Measurements from ENCODE around the gene PRTFDC1. TPM values are rescaled to one million over a fixed set of nuclear protein-coding genes. Genes with fewer than 3 reads are reported as not detected.

Gene PRTFDC1
- total and polyA plus RNA-seq, 2 of the 8 experiments (the other 6 are each of a cell fraction or from before 2014, with no cell fraction given), result 5.9 to 6.6 TPM

- Histone ChIP-seq H3K9me3 (ENCODE audit: insufficient read depth in 2 of 2, low read depth in 1 of 2, low read length in 1 of 2) (no peaks in the 10 kb centered on the region), H4K91ac (replicated peaks; ENCODE audit: insufficient read length, low read length) (no peak overlapping the region), H3K23me2 (ENCODE audit: low read depth, low read length) (no peaks in the 10 kb centered on the region; the same call in 1 of the 2 replicates), H3K4me1 (replicated peaks in 1 of 4; ENCODE audit: control insufficient read depth in 3 of 4, insufficient read depth in 4 of 4, low read length in 3 of 4) (no peaks in the 10 kb centered on the region), H2BK120ac (replicated peaks; ENCODE audit: low read depth, low read length) (no peak overlapping the region), H3K9ac (replicated peaks in 1 of 4; ENCODE audit: extremely low read depth in 1 of 4, low read depth in 3 of 4, low read length in 3 of 4) (no peak overlapping the region), H2AFZ (ENCODE audit: low read length) (no peak overlapping the region), H2BK20ac (ENCODE audit: low read length) (no peak overlapping the region), H2BK12ac (ENCODE audit: low read depth, low read length) (no peak overlapping the region), H4K8ac (ENCODE audit: extremely low read depth, insufficient read depth, low read length) (no peak overlapping the region), H2BK15ac (ENCODE audit: low read length) (no peak overlapping the region), H2AK5ac (ENCODE audit: low read depth, low read length) (no peak overlapping the region), H4K20me1 (replicated peaks in 1 of 2; ENCODE audit: control insufficient read depth in 1 of 2, insufficient read depth in 2 of 2, low read length in 2 of 2) (no peaks in the 10 kb centered on the region), H3K79me2 (ENCODE audit: control insufficient read depth in 1 of 2, insufficient read depth in 2 of 2, low read length in 2 of 2) (no peaks in the 10 kb centered on the region), H3K4me3 (ENCODE audit: extremely low read depth in 1 of 4, insufficient read depth in 2 of 4, low read depth in 3 of 4, low read length in 4 of 4) (no peak overlapping the region), H3K56ac (replicated peaks; ENCODE audit: insufficient read length, low read depth, low read length) (no peak overlapping the region), H2BK5ac (ENCODE audit: low read depth, low read length) (no peak overlapping the region), H3K23ac (ENCODE audit: insufficient read length) (no peak overlapping the region), H3K14ac (ENCODE audit: insufficient read length) (no peak overlapping the region), H3K18ac (ENCODE audit: extremely low read depth, low read length) (no peak overlapping the region), H3K79me1 (ENCODE audit: low read depth, low read length) (no peaks in the 10 kb centered on the region), H3K27me3 (replicated peaks in 1 of 4; ENCODE audit: control insufficient read depth in 3 of 4, extremely low read depth in 1 of 4, insufficient read depth in 3 of 4, low read length in 3 of 4) (no peaks in the 10 kb centered on the region), H3K4ac (replicated peaks; ENCODE audit: insufficient read length, low read depth, low read length) (no peak overlapping the region), H3K36me3 (ENCODE audit: control insufficient read depth in 2 of 4, insufficient read depth in 4 of 4, low read length in 3 of 4) (no peaks in the 10 kb centered on the region), H3K4me2 (ENCODE audit: insufficient read depth in 1 of 2, low read depth in 2 of 2, low read length in 2 of 2) (no peak overlapping the region), H3K27ac (ENCODE audit: low read depth, low read length) (no peak overlapping the region), H4K5ac (ENCODE audit: insufficient read length, low read depth, low read length) (no peak overlapping the region)
- ChIA-PET POLR2A (ENCODE audit: partially characterized antibody) (interaction anchor here (0.8 to 2.3 kb wide), 4 partner anchors 11 to 22 kb away, joined by 3 to 17 read pairs (median 4); partner anchors contain the start of gene PRTFDC1), CTCF (ENCODE audit: partially characterized antibody) (interaction anchor here (0.6 to 1.6 kb wide), 7 partner anchors 12 to 312 kb away, joined by 3 to 4 read pairs (median 3); no protein-coding TSS in a partner anchor)
- no peak for FAIRE-seq
- no peak for DNase-seq (ENCODE audit: low read depth in 1 of 2, low spot score in 2 of 2)
- TF ChIP-seq CEBPB (IDR thresholded peaks at IDR 0.05; ENCODE audit: low read depth, low read length) (no peak), JUND (IDR thresholded peaks at IDR 0.05; ENCODE audit: low read length) (no peak), KDM5A (IDR thresholded peaks at IDR 0.05; ENCODE audit: low read length) (no peak), KDM1A (IDR thresholded peaks at IDR 0.05; ENCODE audit: borderline replicate concordance, low read length) (no peak), RBBP5 (IDR thresholded peaks at IDR 0.05; ENCODE audit: borderline replicate concordance, low read depth, low read length) (no peak), ZNF274 (IDR thresholded peaks at IDR 0.05; ENCODE audit: borderline replicate concordance, extremely low read depth, low read length) (no peak)
- WGBS, 2 experiments (ENCODE audit: extremely low coverage in 1 of 2, insufficient coverage in 1 of 2, insufficient read length in 1 of 2, insufficient replicate concordance in 2 of 2, low coverage in 1 of 2, low lambda C conversion rate in 2 of 2, missing lambda C conversion rate in 1 of 2), result 93% methylated on average over 2 of the region's 2 CpGs; no CpG with 5 or more reads in 1 of the 2 experiments
Measured at GRCh38 chr10:24930427-24930826, 22.0 kb downstream of the PRTFDC1 start.

Measured in H1 (cell line).